ENCODE measurements around the gene PLSCR2. TPM values are rescaled to one million over a fixed set of nuclear protein-coding genes. Genes with fewer than 3 reads are reported as not detected.

Gene PLSCR2
- polyA plus RNA-seq, 1 donor (not counting 4 experiments of a cell fraction or from before 2014, with no cell fraction given): not detected

DNA sequence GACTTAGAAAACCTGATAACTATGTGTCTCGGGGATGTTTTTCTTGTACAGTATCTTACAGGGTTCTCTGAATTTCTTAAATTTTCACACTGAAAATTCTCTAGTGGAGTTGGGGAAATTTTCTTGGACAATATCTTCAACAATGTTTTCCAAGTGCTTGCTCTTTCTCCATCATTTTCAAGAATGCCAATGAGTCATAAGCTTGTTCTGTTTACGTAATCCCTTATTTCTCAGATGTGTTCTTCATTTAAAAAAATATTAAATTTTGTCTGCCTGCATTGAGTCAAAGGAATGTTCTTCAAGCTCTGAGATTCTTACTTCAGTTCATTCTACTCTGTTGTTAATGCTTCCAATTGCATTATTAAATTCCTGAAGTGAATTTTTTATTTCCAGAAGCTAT, 21.9 kb upstream of the PLSCR2 start:
- no peak overlapping the region for H3K9ac ChIP-seq (ENCODE audit: control insufficient read depth, extremely low read depth, insufficient read depth, low read length)
- dilution Hi-C loops (cut with MboI; ENCODE audit: extremely low pct_ligation_motif_present, low sequenced_read_pairs): no loop called here
- H3K27ac ChIP-seq (ENCODE audit: control insufficient read depth, insufficient read depth, low read length): no peak overlapping the region
- H3K4me3 ChIP-seq (ENCODE audit: control insufficient read depth in 2 of 3, extremely low read depth in 1 of 3, insufficient read depth in 2 of 3, low read depth in 1 of 3, low read length in 3 of 3): no peak overlapping the region
- H3K36me3 ChIP-seq (ENCODE audit: control insufficient read depth in 2 of 2, extremely low read depth in 1 of 2, insufficient read depth in 2 of 2, low read length in 2 of 2): no peaks in the 10 kb centered on the region
- no peak for DNase-seq (ENCODE audit: low read depth, low spot score)
- no peaks in the 10 kb centered on the region for H3K27me3 ChIP-seq (ENCODE audit: control insufficient read depth, extremely low read depth, insufficient read depth, low read length)
- H3K9me3 ChIP-seq (ENCODE audit: control insufficient read depth, low read depth, low read length): no peaks in the 10 kb centered on the region
- H4K20me1 ChIP-seq (ENCODE audit: control insufficient read depth, extremely low read depth, insufficient read depth, low read length): no peaks in the 10 kb centered on the region
- H2AFZ ChIP-seq (ENCODE audit: control insufficient read depth, low read length): no peak overlapping the region
- no peaks in the 10 kb centered on the region for H3K4me1 ChIP-seq (ENCODE audit: control insufficient read depth, extremely low read depth, insufficient read depth, low read length)
- H3K4me2 ChIP-seq (ENCODE audit: control insufficient read depth, extremely low read depth, insufficient read depth, low read depth, low read length): no peak overlapping the region
- H3K9me1 ChIP-seq (ENCODE audit: control insufficient read depth, extremely low read depth, insufficient read depth, low read length): no peaks in the 10 kb centered on the region
- FAIRE-seq: no peak
- no peaks in the 10 kb centered on the region for H3K79me2 ChIP-seq (ENCODE audit: control insufficient read depth, insufficient read depth, low read length)
- no peak for TF ChIP-seq EZH2 (IDR thresholded peaks at IDR 0.05; ENCODE audit: low read length)
- TF ChIP-seq, protein P1, sequence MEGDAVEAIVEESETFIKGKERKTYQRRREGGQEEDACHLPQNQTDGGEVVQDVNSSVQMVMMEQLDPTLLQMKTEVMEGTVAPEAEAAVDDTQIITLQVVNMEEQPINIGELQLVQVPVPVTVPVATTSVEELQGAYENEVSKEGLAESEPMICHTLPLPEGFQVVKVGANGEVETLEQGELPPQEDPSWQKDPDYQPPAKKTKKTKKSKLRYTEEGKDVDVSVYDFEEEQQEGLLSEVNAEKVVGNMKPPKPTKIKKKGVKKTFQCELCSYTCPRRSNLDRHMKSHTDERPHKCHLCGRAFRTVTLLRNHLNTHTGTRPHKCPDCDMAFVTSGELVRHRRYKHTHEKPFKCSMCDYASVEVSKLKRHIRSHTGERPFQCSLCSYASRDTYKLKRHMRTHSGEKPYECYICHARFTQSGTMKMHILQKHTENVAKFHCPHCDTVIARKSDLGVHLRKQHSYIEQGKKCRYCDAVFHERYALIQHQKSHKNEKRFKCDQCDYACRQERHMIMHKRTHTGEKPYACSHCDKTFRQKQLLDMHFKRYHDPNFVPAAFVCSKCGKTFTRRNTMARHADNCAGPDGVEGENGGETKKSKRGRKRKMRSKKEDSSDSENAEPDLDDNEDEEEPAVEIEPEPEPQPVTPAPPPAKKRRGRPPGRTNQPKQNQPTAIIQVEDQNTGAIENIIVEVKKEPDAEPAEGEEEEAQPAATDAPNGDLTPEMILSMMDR (optimal IDR thresholded peaks at IDR 0.05 in 1 of 3, IDR thresholded peaks at IDR 0.05 in 1 of 3, conservative IDR thresholded peaks at IDR 0.05 in 1 of 3; ENCODE audit: extremely low read depth in 1 of 3, insufficient read depth in 2 of 3, low read length in 3 of 3): no peak

DNA sequence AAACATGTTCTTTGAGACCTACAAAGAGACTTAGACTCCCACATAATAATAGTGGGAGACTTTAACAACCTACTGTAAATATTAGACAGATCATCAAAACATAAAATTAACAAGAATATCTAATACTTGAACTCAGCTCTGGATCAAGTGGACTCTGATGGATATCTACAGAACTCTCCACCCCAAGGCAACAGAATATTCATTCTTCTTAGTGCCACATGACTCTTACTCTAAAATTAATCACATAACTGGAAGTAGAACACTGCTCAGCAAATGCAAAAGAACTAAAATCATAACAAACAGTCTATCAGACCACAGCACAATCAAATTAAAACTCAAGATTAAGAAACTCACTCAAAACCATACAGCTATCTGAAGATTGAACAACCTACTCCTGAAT, 15.9 kb upstream of the PLSCR2 start:
- Histone ChIP-seq H2AFZ (ENCODE audit: control insufficient read depth, low read length) (no peak overlapping the region), H3K4me2 (ENCODE audit: control insufficient read depth, extremely low read depth, insufficient read depth, low read depth, low read length) (no peak overlapping the region), H4K20me1 (ENCODE audit: control insufficient read depth, extremely low read depth, insufficient read depth, low read length) (no peaks in the 10 kb centered on the region), H3K9me1 (ENCODE audit: control insufficient read depth, extremely low read depth, insufficient read depth, low read length) (no peaks in the 10 kb centered on the region), H3K9me3 (ENCODE audit: control insufficient read depth, low read depth, low read length) (no peaks in the 10 kb centered on the region), H3K4me1 (ENCODE audit: control insufficient read depth, extremely low read depth, insufficient read depth, low read length) (no peaks in the 10 kb centered on the region), H3K4me3 (ENCODE audit: control insufficient read depth in 2 of 3, extremely low read depth in 1 of 3, insufficient read depth in 2 of 3, low read depth in 1 of 3, low read length in 3 of 3) (no peak overlapping the region), H3K27ac (ENCODE audit: control insufficient read depth, insufficient read depth, low read length) (no peak overlapping the region), H3K27me3 (ENCODE audit: control insufficient read depth, extremely low read depth, insufficient read depth, low read length) (no peaks in the 10 kb centered on the region), H3K9ac (ENCODE audit: control insufficient read depth, extremely low read depth, insufficient read depth, low read length) (no peak overlapping the region), H3K36me3 (ENCODE audit: control insufficient read depth in 2 of 2, extremely low read depth in 1 of 2, insufficient read depth in 2 of 2, low read length in 2 of 2) (no peaks in the 10 kb centered on the region), H3K79me2 (ENCODE audit: control insufficient read depth, insufficient read depth, low read length) (no peaks in the 10 kb centered on the region)
- DNase-seq (ENCODE audit: low read depth, low spot score) (no peak), FAIRE-seq (no peak)
- TF ChIP-seq EZH2 (IDR thresholded peaks at IDR 0.05; ENCODE audit: low read length): no peak
- TF ChIP-seq, protein P1 (optimal IDR thresholded peaks at IDR 0.05 in 1 of 3, IDR thresholded peaks at IDR 0.05 in 1 of 3, conservative IDR thresholded peaks at IDR 0.05 in 1 of 3; ENCODE audit: extremely low read depth in 1 of 3, insufficient read depth in 2 of 3, low read length in 3 of 3): no peak
- dilution Hi-C loops (cut with MboI; ENCODE audit: extremely low pct_ligation_motif_present, low sequenced_read_pairs): no loop called here
